BLaER1 (cell line): ENCODE data around the gene SLCO4A1.
A peak's percentile ranks its signal among the peaks of the same experiment; 100 is the strongest.

Experiments used
- H3K27ac ChIP-seq: shearing (Covaris generic); formaldehyde crosslinking; 2 replicates; pipeline ENCODE4 v1.8.1; 2022
- H3K27me3 ChIP-seq: shearing (Covaris generic); formaldehyde crosslinking; 2 replicates; pipeline ENCODE4 v1.8.1; 2022
- H3K36me3 ChIP-seq: shearing (Covaris generic); formaldehyde crosslinking; 2 replicates; pipeline ENCODE4 v1.8.1; 2022
- H3K4me1 ChIP-seq: shearing (Covaris generic); formaldehyde crosslinking; 2 replicates; pipeline ENCODE4 v1.8.1; 2022
- H3K4me2 ChIP-seq: shearing (Covaris generic); formaldehyde crosslinking; 2 replicates; pipeline ENCODE4 v1.8.1; 2022
- H3K4me3 ChIP-seq: shearing (Covaris generic); formaldehyde crosslinking; 2 replicates; pipeline ENCODE4 v1.8.1; 2022
- H3K9ac ChIP-seq: shearing (Covaris generic); formaldehyde crosslinking; 2 replicates; pipeline ENCODE4 v1.8.1; 2022
- H3K9me3 ChIP-seq: shearing (Covaris generic); formaldehyde crosslinking; 2 replicates; pipeline ENCODE4 v1.8.1; 2022
- H4K20me1 ChIP-seq: shearing (Covaris generic); formaldehyde crosslinking; 2 replicates; pipeline ENCODE4 v1.8.1; 2022
- Cebpa-rat ChIP-seq: shearing (Covaris generic); IDR thresholded peaks from 2 replicates; pipeline ENCODE4 v1.8.1; 2022

Gene SLCO4A1, protein sequence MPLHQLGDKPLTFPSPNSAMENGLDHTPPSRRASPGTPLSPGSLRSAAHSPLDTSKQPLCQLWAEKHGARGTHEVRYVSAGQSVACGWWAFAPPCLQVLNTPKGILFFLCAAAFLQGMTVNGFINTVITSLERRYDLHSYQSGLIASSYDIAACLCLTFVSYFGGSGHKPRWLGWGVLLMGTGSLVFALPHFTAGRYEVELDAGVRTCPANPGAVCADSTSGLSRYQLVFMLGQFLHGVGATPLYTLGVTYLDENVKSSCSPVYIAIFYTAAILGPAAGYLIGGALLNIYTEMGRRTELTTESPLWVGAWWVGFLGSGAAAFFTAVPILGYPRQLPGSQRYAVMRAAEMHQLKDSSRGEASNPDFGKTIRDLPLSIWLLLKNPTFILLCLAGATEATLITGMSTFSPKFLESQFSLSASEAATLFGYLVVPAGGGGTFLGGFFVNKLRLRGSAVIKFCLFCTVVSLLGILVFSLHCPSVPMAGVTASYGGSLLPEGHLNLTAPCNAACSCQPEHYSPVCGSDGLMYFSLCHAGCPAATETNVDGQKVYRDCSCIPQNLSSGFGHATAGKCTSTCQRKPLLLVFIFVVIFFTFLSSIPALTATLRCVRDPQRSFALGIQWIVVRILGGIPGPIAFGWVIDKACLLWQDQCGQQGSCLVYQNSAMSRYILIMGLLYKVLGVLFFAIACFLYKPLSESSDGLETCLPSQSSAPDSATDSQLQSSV

GRCh38 chr20:62642051-62642665, at the start of gene SLCO4A1:
TSS of gene SLCO4A1 (plus strand) at chr20:62642503. CDS start at chr20:62656455, 13,952 bp downstream.
- Histone ChIP-seq H3K27me3 (peaks cover 38% of the 10 kb centered on the region), H4K20me1 (peaks cover 44% of the 10 kb centered on the region), H3K9ac (peak within 1 kb of the TSS; percentile 89), H3K36me3 (0 out of 2 replicates have a peak, but pooled peaks cover 8% of the 10 kb centered on the region), H3K27ac (peak within 1 kb of the TSS; percentile 84), H3K4me3 (peak within 1 kb of the TSS; percentile 86), H3K4me1 (peaks cover 58% of the 10 kb centered on the region), H3K9me3 (no peaks in the 10 kb centered on the region), H3K4me2 (peak within 1 kb of the TSS; percentile 98)
- no peak for TF ChIP-seq Cebpa-rat

DNA sequence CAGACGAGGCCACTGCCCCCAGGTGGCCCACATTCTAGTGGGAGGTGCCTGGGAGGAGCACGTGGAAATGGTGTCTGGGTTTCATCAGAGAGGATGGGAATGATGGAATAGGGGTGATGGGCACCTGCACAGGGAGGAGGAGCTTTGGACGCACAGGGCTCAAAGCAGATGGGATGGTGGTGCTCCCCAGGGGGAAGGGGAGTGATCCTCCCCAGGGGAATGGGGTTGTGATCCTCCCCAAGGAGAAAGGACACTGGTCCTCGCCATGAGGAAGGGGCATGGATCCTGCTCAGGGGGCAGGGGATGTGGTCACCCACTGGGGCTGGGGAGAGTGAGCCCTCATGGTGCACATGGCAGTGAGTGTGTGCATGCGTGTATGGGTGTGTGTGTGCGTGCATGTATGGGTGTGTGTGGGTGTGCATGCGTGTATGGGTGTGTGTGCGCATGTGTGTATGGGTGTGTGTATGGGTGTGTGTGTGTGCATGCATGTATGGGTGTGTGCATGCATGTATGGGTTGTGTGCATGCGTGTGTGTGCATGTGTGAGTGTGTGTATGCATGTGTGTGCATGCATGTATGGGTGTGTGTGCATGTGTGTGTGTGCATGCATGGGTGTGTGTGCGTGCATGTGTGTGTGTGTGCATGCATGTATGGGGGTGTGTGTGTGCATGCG, 49.7 kb upstream of the SLCO4A1 start:
- Histone ChIP-seq H3K4me2 (no peak overlapping the region), H3K4me1 (peaks cover 43% of the 10 kb centered on the region), H3K27me3 (peaks cover 57% of the 10 kb centered on the region), H3K27ac (no peak overlapping the region), H3K9ac (no peak overlapping the region), H4K20me1 (peaks cover 39% of the 10 kb centered on the region), H3K9me3 (no peaks in the 10 kb centered on the region), H3K4me3 (no peak overlapping the region), H3K36me3 (no peaks in the 10 kb centered on the region)
- no peak for TF ChIP-seq Cebpa-rat

GRCh38 chr20:62593616-62594015, 48.7 kb upstream of the SLCO4A1 start:
- Histone ChIP-seq H3K9ac (no peak overlapping the region), H3K9me3 (no peaks in the 10 kb centered on the region), H4K20me1 (peaks cover 30% of the 10 kb centered on the region), H3K36me3 (no peaks in the 10 kb centered on the region), H3K4me1 (peaks cover 38% of the 10 kb centered on the region), H3K27me3 (peaks cover 50% of the 10 kb centered on the region), H3K27ac (no peak overlapping the region), H3K4me3 (no peak overlapping the region), H3K4me2 (no peak overlapping the region)
- no peak for TF ChIP-seq Cebpa-rat

DNA sequence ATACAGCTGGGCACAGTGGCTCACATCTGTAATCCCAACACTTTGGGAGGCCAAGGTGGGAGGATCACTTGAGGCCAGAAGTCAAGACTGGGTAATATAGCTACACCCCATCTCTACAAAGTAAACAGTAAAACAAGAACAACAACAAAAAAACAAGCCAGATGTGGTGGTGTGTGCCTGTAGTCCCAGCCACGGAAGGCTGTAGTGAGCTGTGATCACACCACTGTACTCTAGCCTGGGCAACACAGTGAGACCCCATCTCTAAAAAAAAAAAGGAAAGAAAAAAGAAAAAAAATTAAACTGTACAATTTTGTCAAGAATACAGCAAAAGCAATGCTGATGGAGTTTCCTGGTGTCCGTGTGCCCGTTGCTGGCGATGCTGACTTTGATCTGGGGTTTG, 47.2 kb upstream of the SLCO4A1 start:
- H3K4me1 ChIP-seq = peaks cover 24% of the 10 kb centered on the region
- H3K4me3 ChIP-seq = no peak overlapping the region
- H3K27ac ChIP-seq = no peak overlapping the region
- peaks cover 19% of the 10 kb centered on the region; the same call in 1 of the 2 replicates for H4K20me1 ChIP-seq
- peaks cover 40% of the 10 kb centered on the region for H3K27me3 ChIP-seq
- no peaks in the 10 kb centered on the region for H3K9me3 ChIP-seq
- no peaks in the 10 kb centered on the region for H3K36me3 ChIP-seq
- no peak overlapping the region for H3K9ac ChIP-seq
- H3K4me2 ChIP-seq = no peak overlapping the region
- no peak for TF ChIP-seq Cebpa-rat

DNA sequence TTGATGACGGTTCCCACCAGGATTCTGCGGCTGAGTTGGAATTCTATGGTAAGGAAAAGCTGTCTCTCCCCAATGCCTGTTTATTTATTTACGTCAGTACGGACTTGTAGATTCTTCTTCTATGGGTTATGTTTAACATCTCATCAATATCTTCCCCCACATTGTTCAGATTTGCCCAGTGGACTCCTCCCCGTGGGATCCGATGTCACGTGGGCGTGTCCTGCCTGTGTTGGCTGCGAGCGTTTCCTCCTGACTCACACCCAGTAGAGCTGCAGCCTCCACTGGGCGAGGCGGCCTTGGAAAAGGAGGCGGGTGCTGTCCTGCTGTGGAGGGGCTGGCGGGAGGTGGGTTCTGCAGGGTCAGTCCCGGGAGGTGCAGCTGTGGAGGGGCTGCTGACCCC, 46.8 kb upstream of the SLCO4A1 start:
- peaks cover 40% of the 10 kb centered on the region for H3K27me3 ChIP-seq
- H3K9ac ChIP-seq = no peak overlapping the region
- H3K9me3 ChIP-seq = no peaks in the 10 kb centered on the region
- peaks cover 15% of the 10 kb centered on the region; the same call in 1 of the 2 replicates for H4K20me1 ChIP-seq
- H3K36me3 ChIP-seq = no peaks in the 10 kb centered on the region
- no peak for TF ChIP-seq Cebpa-rat
- no peak overlapping the region for H3K4me3 ChIP-seq
- peak overlapping the region; percentile 50 for H3K4me2 ChIP-seq
- H3K27ac ChIP-seq = no peak overlapping the region
- H3K4me1 ChIP-seq = peaks cover 23% of the 10 kb centered on the region

GRCh38 chr20:62596486-62596885, 45.8 kb upstream of the SLCO4A1 start:
- H3K27me3 ChIP-seq = peaks cover 40% of the 10 kb centered on the region
- H3K27ac ChIP-seq = no peak overlapping the region
- 0 out of 2 replicates have a peak, but pooled peaks cover 9% of the 10 kb centered on the region for H4K20me1 ChIP-seq
- H3K9ac ChIP-seq = no peak overlapping the region
- TF ChIP-seq Cebpa-rat = no peak
- H3K36me3 ChIP-seq = no peaks in the 10 kb centered on the region
- no peak overlapping the region for H3K4me3 ChIP-seq
- peak overlapping the region; percentile 50 for H3K4me2 ChIP-seq
- H3K9me3 ChIP-seq = no peaks in the 10 kb centered on the region
- peaks cover 27% of the 10 kb centered on the region for H3K4me1 ChIP-seq

- Histone ChIP-seq H3K27me3 (peaks cover 40% of the 10 kb centered on the region), H3K36me3 (no peaks in the 10 kb centered on the region), H4K20me1 (0 out of 2 replicates have a peak, but pooled peaks cover 9% of the 10 kb centered on the region), H3K9me3 (no peaks in the 10 kb centered on the region), H3K9ac (no peak overlapping the region), H3K4me2 (no peak overlapping the region), H3K27ac (no peak overlapping the region), H3K4me3 (no peak overlapping the region), H3K4me1 (peaks cover 32% of the 10 kb centered on the region)
- TF ChIP-seq Cebpa-rat = no peak
These were observed 45.4 kb upstream of the SLCO4A1 start for GRCh38 chr20:62596921-62597320.

DNA sequence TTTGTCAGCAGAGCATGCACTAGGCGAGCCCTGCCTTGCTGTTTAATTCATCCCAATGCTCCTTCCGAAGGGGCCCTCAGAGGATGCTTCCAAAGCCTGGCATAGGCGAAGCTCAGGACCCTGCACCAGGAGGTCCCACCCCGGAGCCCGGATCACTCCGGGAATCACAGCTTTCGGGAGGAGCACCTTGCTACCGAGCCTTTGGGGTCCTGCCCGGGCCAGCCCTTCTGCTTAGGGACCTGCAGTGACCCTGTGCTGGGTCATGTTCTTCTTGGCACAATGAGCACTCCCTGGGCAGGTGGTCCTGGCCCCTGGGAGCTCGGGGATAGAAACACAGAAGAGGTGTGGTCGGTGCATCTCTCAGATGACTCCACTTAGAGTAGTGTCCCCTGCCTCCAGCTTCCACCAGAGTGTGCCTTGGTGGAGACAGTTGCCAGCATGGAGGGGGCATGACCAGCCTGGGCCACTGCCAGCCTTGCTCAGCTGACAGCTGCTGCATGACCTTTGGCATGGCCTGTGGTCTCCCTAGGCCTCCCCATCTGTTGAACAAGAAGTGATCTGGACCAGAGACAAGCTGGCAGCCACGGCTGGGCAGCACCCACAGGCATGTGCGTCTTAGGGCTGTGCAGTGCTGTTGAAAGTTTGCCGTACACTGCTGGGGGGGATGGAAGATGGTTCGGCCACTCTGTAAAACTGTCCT, 44.7 kb upstream of the SLCO4A1 start:
- H3K9me3 ChIP-seq = no peaks in the 10 kb centered on the region
- no peak overlapping the region for H3K4me2 ChIP-seq
- no peaks in the 10 kb centered on the region for H3K36me3 ChIP-seq
- peaks cover 40% of the 10 kb centered on the region for H3K27me3 ChIP-seq
- 0 out of 2 replicates have a peak, but pooled peaks cover 9% of the 10 kb centered on the region for H4K20me1 ChIP-seq
- H3K27ac ChIP-seq = no peak overlapping the region
- H3K4me1 ChIP-seq = peaks cover 34% of the 10 kb centered on the region
- no peak overlapping the region for H3K9ac ChIP-seq
- TF ChIP-seq Cebpa-rat = no peak
- H3K4me3 ChIP-seq = no peak overlapping the region

DNA sequence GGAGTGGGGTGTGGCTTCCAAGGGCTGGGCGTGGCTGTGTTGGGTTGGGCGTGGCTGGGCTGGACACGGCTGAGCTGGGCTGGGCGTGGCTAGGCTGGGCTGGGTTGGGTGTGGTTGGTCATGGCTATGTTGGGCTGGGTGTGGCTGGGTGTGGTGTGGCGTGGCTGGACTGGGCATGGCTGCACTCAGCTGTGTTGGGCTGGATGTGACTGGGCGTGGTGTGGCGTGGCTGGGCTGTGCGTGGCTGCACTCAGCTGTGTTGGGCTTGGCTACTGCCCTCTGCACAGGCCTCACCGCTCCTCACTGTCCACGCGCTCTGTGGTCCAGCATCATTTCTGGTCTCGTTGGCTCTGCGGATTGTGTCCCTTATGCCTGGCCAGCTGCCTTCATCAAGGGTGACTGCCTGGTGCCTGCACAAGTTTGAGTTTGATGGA, 43.5 kb upstream of the SLCO4A1 start:
- Histone ChIP-seq H3K27me3 (peaks cover 40% of the 10 kb centered on the region), H3K4me2 (no peak overlapping the region), H3K4me1 (peaks cover 43% of the 10 kb centered on the region), H3K4me3 (no peak overlapping the region), H4K20me1 (0 out of 2 replicates have a peak, but pooled peaks cover 9% of the 10 kb centered on the region), H3K36me3 (no peaks in the 10 kb centered on the region), H3K9me3 (no peaks in the 10 kb centered on the region), H3K27ac (no peak overlapping the region), H3K9ac (no peak overlapping the region)
- TF ChIP-seq Cebpa-rat = no peak
